Heart left ventricle (tissue), 16 donors: Measurements from ENCODE around the gene SP140. TPM values are rescaled to one million over a fixed set of nuclear protein-coding genes. Genes with fewer than 3 reads are reported as not detected.

Source experiments
- ATAC-seq, 4 donors: fragments of 200-7000 bp; cut with Tn5 transposase; one replicate each; pipeline ENCODE4 v1.9.1; 2020 to 2022; ENCODE audit warnings: moderate library complexity in 4 of 4, mild to moderate bottlenecking in 3 of 4, moderate number of reproducible peaks in 1 of 4
- DNase-seq, 5 donors: peaks; one replicate each; pipeline ENCODE4 v3.0.0-alpha.2; 2020
- H3K27ac ChIP-seq, 12 donors: fragments of 200-600 bp; sonication (generic) in 4 of 12; one replicate each; pipeline versions ENCODE4 v1.5.0 to v1.8.0; 2016 to 2022; ENCODE audit warnings: mild to moderate bottlenecking in 2 of 12
- H3K27me3 ChIP-seq, 9 donors: fragments of 200-600 bp; sonication (generic) in 2 of 9; one replicate each; pipeline versions ENCODE4 v1.5.1 to v1.8.0; 2016 to 2022; ENCODE audit warnings: mild to moderate bottlenecking in 3 of 9
- H3K36me3 ChIP-seq, 9 donors: fragments of 200-600 bp; sonication (generic) in 2 of 9; one replicate each; pipeline versions ENCODE4 v1.5.0 to v1.8.0; 2018 to 2022; ENCODE audit warnings: mild to moderate bottlenecking in 2 of 9
- H3K4me1 ChIP-seq, 12 donors: fragments of 200-600 bp; sonication (generic) in 4 of 12; one replicate each; pipeline versions ENCODE4 v1.5.0 to v1.8.0; 2016 to 2022; ENCODE audit warnings: mild to moderate bottlenecking in 3 of 12
- H3K4me3 ChIP-seq, 12 donors: fragments of 200-600 bp; sonication (generic) in 4 of 12; one replicate each; pipeline versions ENCODE4 v1.5.0 to v1.8.0; 2017 to 2022; ENCODE audit warnings: mild to moderate bottlenecking in 9 of 12, moderate library complexity in 4 of 12
- H3K9me3 ChIP-seq, 12 donors: fragments of 200-600 bp; sonication (generic) in 4 of 12; one replicate each; pipeline versions ENCODE4 v1.5.0 to v1.8.0; 2016 to 2022; ENCODE audit warnings: mild to moderate bottlenecking in 1 of 12
- POLR2A ChIP-seq, 2 donors: fragments of 450-650 bp; IDR thresholded peaks; one replicate each; pipeline ENCODE4 v1.6.1; 2017; ENCODE audit warnings: antibody characterized with exemption in 2 of 2, mild to moderate bottlenecking in 2 of 2, moderate library complexity in 2 of 2
- WGBS, 4 donors: extraction: QIAGEN DNeasy Blood & Tissue Kit in 2 of 4; methylation state at CpG; one replicate each; pipeline versions ENCODE4 v1.1.5 to v1.1.7; 2013 to 2018; 5-methylcytosine and 5-hydroxymethylcytosine counted together
- intact Hi-C, 10 donors: fragments of 100-400 bp; cut with DNase I; formaldehyde crosslinking; loops; one replicate each; pipeline versions ENCODE4 v1.11.1 to v1.14.2; 2022
- polyA plus RNA-seq, 2 donors: library from polyadenylated mRNA; stranded (reverse); fragments of 200-250 nt; gene quantifications; one replicate each; pipeline ENCODE4 v1.2.3, GENCODE V29; 2013
- total RNA-seq, 9 donors: library from RNA; depleted of rRNA in 2 of 9; stranded (reverse); fragments of >200 nt in 2 of 9; fragmentation: NEBNext Ultra II Directional in 3 of 9; extraction: Animal tissue kit (Norgen Biotek cat#: 25700) in 3 of 9; gene quantifications; one replicate each; pipeline versions ENCODE4 v1.1.0 to v1.2.4, GENCODE V29; 2016 to 2023
- TF ChIP-seq, protein P1 (sequence below), 12 donors: fragments of 200-600 bp; sonication (generic) in 4 of 12; IDR thresholded peaks; one replicate each; pipeline versions ENCODE4 v1.5.0 to v1.8.0; 2018 to 2022; ENCODE audit warnings: antibody characterized with exemption in 12 of 12, mild to moderate bottlenecking in 5 of 12
- donor health status: ischemic (EF 13 %, LVEDD 7.1; RV severe dilation, severe dysfunction).
- donor health status: healthy with polysubstance abuse.
- donor health status: DM: no; HTN: yes; CAD: no.
- donor health status: DM: no; HTN: no; CAD: no.
- donor health status: ischemic (EF 25% LVEDD 6.9; RV normal size, moderate dysfunction).
- donor health status: ischemic (EF 25% LVEDD 5.7; RV mildly dilated, moderate dysfunction).
- donor health status: healthy.
- donor health status: DM: yes; HTN: yes; CAD: no.
- donor health status: ischemic (EF 35%, LVEDD 5.7; RV mildly dilated, moderate dysfunction).
- donor health status: nonischemic (EF 11% LVEDD 7.7; RV severe dilation, severe dysfunction).
- donor health status: DM: yes; HTN: yes; CAD: no.
- donor health status: PGD.
- donor health status: ischemic (EF 29% LVEDD 5.4; RV normal size, mild dysfunction).
- donor health status: nonischemic (EF 23%, LVEDD 6.1; RV moderate dilation, normal function).

Gene SP140
- total and polyA plus RNA-seq, 11 donors, result 0.46 to 9.6 (median 0.62) TPM

DNA sequence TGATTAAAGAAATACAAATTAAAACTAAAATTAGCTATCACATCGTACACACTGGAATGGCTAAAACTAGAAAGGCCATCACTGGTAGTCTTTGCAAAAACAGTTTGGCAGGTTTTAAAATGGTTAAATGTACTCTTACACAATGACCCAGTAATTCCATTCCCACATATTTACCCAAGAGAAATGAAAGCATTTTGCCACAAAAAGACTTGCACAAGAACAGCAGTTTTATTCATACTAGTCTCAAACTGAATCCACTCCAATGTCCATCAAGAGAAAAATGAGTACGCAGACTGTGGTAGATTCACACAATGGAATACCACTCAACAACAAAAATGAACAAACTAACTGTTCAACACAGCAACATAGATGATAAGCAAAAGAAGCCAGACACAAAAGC, 130.5 kb downstream of the SP140 start:
- peak in 2 of 4 donors; percentile 38 to 50 for ATAC-seq
- no peak overlapping the region for H3K4me3 ChIP-seq
- intact Hi-C loops, result no loop called here
- H3K4me1 ChIP-seq, result peaks cover 0 to 7% (median 0%) of the 10 kb centered on the region in 12 donors
- peaks cover 0 to 37% (median 23%) of the 10 kb centered on the region in 9 donors for H3K36me3 ChIP-seq
- no peak for DNase-seq
- TF ChIP-seq POLR2A (IDR thresholded peaks at IDR 0.05), result no peak
- TF ChIP-seq, protein P1, sequence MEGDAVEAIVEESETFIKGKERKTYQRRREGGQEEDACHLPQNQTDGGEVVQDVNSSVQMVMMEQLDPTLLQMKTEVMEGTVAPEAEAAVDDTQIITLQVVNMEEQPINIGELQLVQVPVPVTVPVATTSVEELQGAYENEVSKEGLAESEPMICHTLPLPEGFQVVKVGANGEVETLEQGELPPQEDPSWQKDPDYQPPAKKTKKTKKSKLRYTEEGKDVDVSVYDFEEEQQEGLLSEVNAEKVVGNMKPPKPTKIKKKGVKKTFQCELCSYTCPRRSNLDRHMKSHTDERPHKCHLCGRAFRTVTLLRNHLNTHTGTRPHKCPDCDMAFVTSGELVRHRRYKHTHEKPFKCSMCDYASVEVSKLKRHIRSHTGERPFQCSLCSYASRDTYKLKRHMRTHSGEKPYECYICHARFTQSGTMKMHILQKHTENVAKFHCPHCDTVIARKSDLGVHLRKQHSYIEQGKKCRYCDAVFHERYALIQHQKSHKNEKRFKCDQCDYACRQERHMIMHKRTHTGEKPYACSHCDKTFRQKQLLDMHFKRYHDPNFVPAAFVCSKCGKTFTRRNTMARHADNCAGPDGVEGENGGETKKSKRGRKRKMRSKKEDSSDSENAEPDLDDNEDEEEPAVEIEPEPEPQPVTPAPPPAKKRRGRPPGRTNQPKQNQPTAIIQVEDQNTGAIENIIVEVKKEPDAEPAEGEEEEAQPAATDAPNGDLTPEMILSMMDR (IDR thresholded peaks at IDR 0.05), result no peak
- no peaks in the 10 kb centered on the region for H3K27me3 ChIP-seq
- H3K27ac ChIP-seq, result no peak overlapping the region
- WGBS, 4 donors, result 66 to 77% (median 69%) methylated on average over 2 of the region's 2 CpGs
- peaks cover 0 to 9% (median 0%) of the 10 kb centered on the region in 12 donors for H3K9me3 ChIP-seq

DNA sequence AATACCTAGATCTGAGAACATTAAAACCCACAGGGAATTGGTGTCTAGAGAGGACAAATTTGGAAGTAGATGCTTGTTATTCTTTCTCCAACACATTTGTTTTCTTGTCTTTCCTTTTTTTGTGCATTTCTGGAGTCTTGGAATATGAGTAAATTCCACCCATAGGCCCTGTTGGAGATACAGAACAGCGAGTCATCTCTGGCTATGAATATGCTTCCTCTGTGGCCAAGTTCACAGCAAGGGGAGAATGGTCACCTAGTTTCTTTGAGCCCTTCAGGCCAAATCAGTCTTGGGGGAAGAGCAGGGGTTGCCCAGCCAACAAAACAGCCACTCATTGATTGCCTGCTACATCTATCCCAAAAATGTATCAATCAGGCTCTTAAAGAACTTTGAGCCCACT, 132.8 kb downstream of the SP140 start:
- intact Hi-C loops, result no loop called here
- TF ChIP-seq, protein P1 (IDR thresholded peaks at IDR 0.05), result no peak
- TF ChIP-seq POLR2A (IDR thresholded peaks at IDR 0.05), result no peak
- peaks cover 0 to 7% (median 0%) of the 10 kb centered on the region in 12 donors for H3K4me1 ChIP-seq
- WGBS, 4 donors, result 65 to 92% (median 83%) methylated on average over 1 of the region's 1 CpG
- DNase-seq, result no peak
- no peak for ATAC-seq
- peaks cover 0 to 59% (median 37%) of the 10 kb centered on the region in 9 donors for H3K36me3 ChIP-seq
- no peak overlapping the region for H3K27ac ChIP-seq
- H3K27me3 ChIP-seq, result no peaks in the 10 kb centered on the region
- no peak overlapping the region for H3K4me3 ChIP-seq
- H3K9me3 ChIP-seq, result peaks cover 0 to 9% (median 0%) of the 10 kb centered on the region in 12 donors

DNA sequence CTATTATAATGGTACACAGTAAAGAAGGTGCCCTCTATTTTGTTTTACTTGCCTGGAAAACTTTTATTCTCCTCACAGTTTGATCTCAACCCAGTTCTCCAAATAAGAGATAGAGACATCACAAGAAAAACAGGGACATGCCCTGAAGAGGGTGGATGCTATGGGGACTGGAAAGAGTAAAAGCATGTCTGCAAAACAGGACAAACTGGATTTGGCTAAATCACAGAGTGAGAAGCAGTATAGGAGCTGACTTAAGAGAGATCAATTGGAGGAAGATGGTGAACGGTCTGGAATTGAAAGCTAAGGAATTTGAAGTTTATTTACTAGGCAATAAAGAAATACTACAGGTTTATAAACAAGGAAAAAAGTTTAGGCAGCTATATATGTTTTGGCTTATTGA, 134.5 kb downstream of the SP140 start:
- intact Hi-C loops, result no loop called here
- Histone ChIP-seq H3K9me3 (peaks cover 0 to 27% (median 0%) of the 10 kb centered on the region in 12 donors), H3K4me1 (peaks cover 0 to 7% (median 0%) of the 10 kb centered on the region in 12 donors), H3K27ac (no peak overlapping the region), H3K36me3 (peaks cover 0 to 61% (median 41%) of the 10 kb centered on the region in 9 donors), H3K27me3 (no peaks in the 10 kb centered on the region), H3K4me3 (no peak overlapping the region)
- WGBS, 4 donors, result 65 to 91% (median 81%) methylated on average over 1 of the region's 1 CpG
- DNase-seq, result no peak
- ATAC-seq, result no peak
- TF ChIP-seq, protein P1 (IDR thresholded peaks at IDR 0.05), result no peak
- TF ChIP-seq POLR2A (IDR thresholded peaks at IDR 0.05), result no peak

DNA sequence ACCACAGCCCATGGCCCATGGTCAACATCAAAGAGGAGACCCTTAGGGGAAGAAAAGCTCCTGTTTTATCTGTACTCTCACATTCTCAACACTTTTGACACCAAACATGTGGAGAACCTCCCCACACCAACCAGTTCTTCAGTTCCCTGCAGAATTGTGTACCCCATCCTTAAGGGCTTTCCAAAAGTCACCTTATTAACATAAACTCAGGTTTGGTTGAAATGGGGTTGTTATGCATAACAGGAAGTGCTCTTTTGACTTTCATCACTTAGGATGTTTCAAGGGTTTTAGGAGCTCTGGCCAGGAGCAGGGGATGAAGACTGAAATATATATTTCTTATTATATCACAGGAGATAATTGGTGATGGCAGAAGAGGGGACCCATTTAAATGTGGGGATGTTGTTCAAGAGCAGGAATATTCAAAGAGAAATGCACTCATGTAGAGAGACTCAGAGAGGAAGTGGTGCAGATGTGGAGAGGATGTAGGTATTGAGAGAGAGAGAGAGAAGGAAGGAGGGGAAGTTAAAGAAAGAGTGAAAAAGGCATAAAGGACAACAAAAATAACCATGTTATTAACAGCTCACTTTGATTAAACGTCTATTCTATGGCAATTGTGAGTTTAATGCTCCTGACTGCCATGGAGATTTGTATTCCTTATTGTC, 136.6 kb downstream of the SP140 start:
- ATAC-seq (no peak), DNase-seq (no peak)
- Histone ChIP-seq H3K27ac (peak overlapping the region in 1 of 12 donors; percentile 17), H3K36me3 (peaks cover 0 to 61% (median 41%) of the 10 kb centered on the region in 9 donors), H3K4me1 (peaks cover 0 to 7% (median 0%) of the 10 kb centered on the region in 12 donors), H3K27me3 (no peaks in the 10 kb centered on the region), H3K9me3 (peaks cover 0 to 27% (median 0%) of the 10 kb centered on the region in 12 donors), H3K4me3 (no peak overlapping the region)
- TF ChIP-seq, protein P1 (IDR thresholded peaks at IDR 0.05), result no peak
- no peak for TF ChIP-seq POLR2A (IDR thresholded peaks at IDR 0.05)
- intact Hi-C loops, result no loop called here
- 50 to 59% (median 57%) methylated on average over 1 of the region's 1 CpG for WGBS, 4 donors

Other genes with a start within 250 kb of the SP140 start
- gene SLC16A14, start 156.8 kb upstream of the SP140 start, total RNA-seq, result 1 to 10 TPM; 1.9 to 5.2 (median 3.1) TPM
- under 1 TPM; 0.53 to 0.89 TPM for gene SLC16A14, start 156.8 kb upstream of the SP140 start, polyA plus RNA-seq
- 10 to 100 TPM in 5 of 9 donors, 1 to 10 TPM in 4; 7.1 to 44.7 (median 10.7) TPM for gene SP110, start 5.8 kb upstream of the SP140 start, total RNA-seq
- 1 to 10 TPM; 7.1 to 8.3 TPM for gene SP110, start 5.8 kb upstream of the SP140 start, polyA plus RNA-seq
- gene SP140L, start 101.5 kb downstream of the SP140 start, total RNA-seq, result 10 to 100 TPM in 1 of 9 donors, 1 to 10 TPM in 8; 2.5 to 17.6 (median 4.0) TPM
- 1 to 10 TPM; 2.8 to 8.8 TPM for gene SP140L, start 101.5 kb downstream of the SP140 start, polyA plus RNA-seq
- 100 to 1,000 TPM in 2 of 9 donors, 10 to 100 TPM in 7; 52.2 to 133 (median 67.6) TPM for gene SP100, start 190.5 kb downstream of the SP140 start, total RNA-seq
- 10 to 100 TPM; 32.6 to 48.8 TPM for gene SP100, start 190.5 kb downstream of the SP140 start, polyA plus RNA-seq